GM12878 (cell line): ENCODE results near the gene DCAF8. TPM values are rescaled to one million over a fixed set of nuclear protein-coding genes. Genes with fewer than 3 reads are reported as not detected.

Source experiments
- ATAC-seq: fragments of 200-7000 bp; cut with Tn5 transposase; 3 replicates; pipeline ENCODE4 v1.9.1; 2020; ENCODE audit warnings: mild to moderate bottlenecking, moderate library complexity
- BruUV-seq: library from RNA; stranded (reverse); fragments of 400-500 nt; replicated peaks from 2 replicates; lab custom pipeline; 2021; lab: Mats Ljungman, UMichigan
- CTCF ChIA-PET: fragments of 300-600 bp; sonication (Branson Sonifier 250); formaldehyde crosslinking; extraction: SDS; loops from one replicate; lab custom pipeline; 2021; ENCODE audit warnings: inconsistent platforms; lab: Yijun Ruan, JAX
- POLR2A ChIA-PET: fragments of 350-600 bp; formaldehyde crosslinking; extraction: SDS; loops from one replicate; lab custom pipeline; 2021; ENCODE audit warnings: inconsistent platforms; lab: Charles Lee
- RAD21 ChIA-PET: fragments of 300-600 bp; sonication (Branson Sonifier 250); formaldehyde crosslinking; loops from one replicate; lab custom pipeline; 2023; ENCODE audit warnings: antibody characterized with exemption; ENCODE audit not compliant: unreplicated experiment; lab: Charles Lee
- SMC1A ChIA-PET: fragments of 300-600 bp; sonication (Branson Sonifier 250); formaldehyde crosslinking; loops from one replicate; lab custom pipeline; 2023; ENCODE audit not compliant: unreplicated experiment, uncharacterized antibody; lab: Charles Lee
- DNase-seq: peaks from one replicate; pipeline ENCODE4 v3.0.0-alpha.2; 2011; ENCODE audit warnings: low read depth, low spot score
- FAIRE-seq: peaks from 3 replicates; lab custom pipeline; 2011; peaks lifted over from hg19 to GRCh38; lab: Jason Lieb, UNC
- H2AFZ ChIP-seq: 2 replicates; pipeline ENCODE4 v1.6.0; 2011; ENCODE audit warnings: low read depth, low read length, control low read depth; ENCODE audit not compliant: control insufficient read depth
- H3K27ac ChIP-seq: 2 replicates; pipeline ENCODE4 v1.5.1; 2011; ENCODE audit warnings: control low read depth; ENCODE audit not compliant: control insufficient read depth, insufficient read depth
- H3K27me3 ChIP-seq, 2 experiments: replicated peaks in 1 of 2; 2 replicates each; pipeline versions ENCODE4 v1.6.0 to v1.6.1; 2011; ENCODE audit warnings: low read length in 1 of 2; ENCODE audit not compliant: control insufficient read depth in 2 of 2, insufficient read depth in 2 of 2
- H3K36me3 ChIP-seq, 2 experiments: 2 replicates each; pipeline ENCODE4 v1.5.1; 2011; ENCODE audit warnings: low read length in 1 of 2; ENCODE audit not compliant: control insufficient read depth in 2 of 2, insufficient read depth in 2 of 2
- H3K4me1 ChIP-seq: 2 replicates; pipeline ENCODE4 v1.6.1; 2011; ENCODE audit warnings: mild to moderate bottlenecking, low read length, moderate library complexity, mixed read lengths; ENCODE audit not compliant: control insufficient read depth, insufficient read depth
- H3K4me2 ChIP-seq: 2 replicates; pipeline ENCODE4 v1.6.0; 2011; ENCODE audit warnings: control low read depth; ENCODE audit not compliant: control insufficient read depth, insufficient read depth
- H3K4me3 ChIP-seq: fragments of 200-600 bp; sonication (generic); 2 replicates; pipeline ENCODE4 v1.5.1; 2016
- H3K79me2 ChIP-seq: 2 replicates; pipeline ENCODE4 v1.6.0; 2011; ENCODE audit warnings: low read length; ENCODE audit not compliant: control insufficient read depth, insufficient read depth
- H3K9ac ChIP-seq: 2 replicates; pipeline ENCODE4 v1.8.0; 2011; ENCODE audit warnings: low read length, control low read depth, mixed read lengths; ENCODE audit not compliant: control insufficient read depth, insufficient read depth
- H3K9me3 ChIP-seq: replicated peaks from 3 replicates; pipeline ENCODE4 v1.5.1; 2011; ENCODE audit warnings: mild to moderate bottlenecking, low read length; ENCODE audit not compliant: control insufficient read depth, insufficient read depth
- H4K20me1 ChIP-seq: 2 replicates; pipeline ENCODE4 v1.6.0; 2011; ENCODE audit not compliant: control insufficient read depth, insufficient read depth
- E2F4 ChIP-seq: IDR thresholded peaks from 2 replicates; pipeline ENCODE4 v1.6.1; 2012; ENCODE audit warnings: low read depth, low read length, improper control_type of control experiment
- EGR1 ChIP-seq, 2 experiments: IDR thresholded peaks; 1 replicate in 1 of 2; 2 replicates in 1 of 2; pipeline ENCODE4 v1.6.1; 2011 to 2012; ENCODE audit warnings: low read depth in 2 of 2, low read length in 2 of 2, borderline replicate concordance in 1 of 2, mild to moderate bottlenecking in 1 of 2, moderate library complexity in 1 of 2
- EZH2 ChIP-seq: IDR thresholded peaks from 2 replicates; pipeline ENCODE4 v1.6.1; 2012; ENCODE audit warnings: low read depth, mild to moderate bottlenecking, control low read depth, inconsistent platforms, low read length, borderline replicate concordance; ENCODE audit not compliant: control insufficient read depth
- PBX3 ChIP-seq: IDR thresholded peaks from 2 replicates; pipeline ENCODE4 v1.6.1; 2011; ENCODE audit warnings: mild to moderate bottlenecking, low read depth, low read length, moderate library complexity; ENCODE audit not compliant: insufficient replicate concordance
- SUZ12 ChIP-seq: fragments of 200-600 bp; sonication (generic); IDR thresholded peaks from one replicate; pipeline ENCODE4 v1.6.1; 2018; ENCODE audit warnings: antibody characterized with exemption, mild to moderate bottlenecking; ENCODE audit not compliant: unreplicated experiment
- YY1 ChIP-seq: IDR thresholded peaks from 2 replicates; pipeline ENCODE4 v1.6.1; 2011; ENCODE audit warnings: low read depth, mild to moderate bottlenecking, low read length
- WGBS: methylation state at CpG from one replicate; pipeline ENCODE4 v1.1.6; 2016; ENCODE audit warnings: low lambda C conversion rate; ENCODE audit not compliant: insufficient replicate concordance, insufficient coverage; ENCODE audit errors: missing lambda C conversion rate; 5-methylcytosine and 5-hydroxymethylcytosine counted together
- in situ Hi-C: fragments of 300-500 bp; cut with MboI; formaldehyde crosslinking; loops from 9 replicates; pipeline ENCODE4 v1.14.3; 2018; ENCODE audit warnings: mixed read lengths
- intact Hi-C: fragments of 100-400 bp; cut with micrococcal nuclease; formaldehyde crosslinking; loops from one replicate; pipeline ENCODE4 v1.14.2; 2022; ENCODE audit not compliant: unreplicated experiment
- polyA plus RNA-seq, 11 experiments: library from polyadenylated mRNA; depleted of rRNA in 4 of 11; unstranded in 6 of 11; stranded (reverse) in 5 of 11; fragments of >200 nt; fragmentation: Nextera tagmentation in 4 of 11; fragmentation: Illumina TruSeq in 1 of 11; extraction: Ambion mirVana in 4 of 11; extraction: Trizol in 1 of 11; gene quantifications; 1 replicate in 1 of 11; 2 replicates in 10 of 11; pipeline versions ENCODE4 v1.2.1 to v1.2.3, GENCODE V29; 2011 to 2016; ENCODE audit warnings: inconsistent platforms in 2 of 11, missing spikeins in 2 of 11, low read depth in 1 of 11
- total RNA-seq, 4 experiments: library from RNA; depleted of rRNA in 3 of 4; stranded (reverse); fragments of >200 nt in 3 of 4; fragmentation: Illumina TruSeq in 1 of 4; extraction: Trizol in 1 of 4; gene quantifications; 2 replicates each; pipeline versions ENCODE4 v1.2.1 to v1.2.3, GENCODE V29; 2013 to 2021

The DCAF8 gene
- total and polyA plus RNA-seq, 10 of the 15 experiments (the other 5 are each of a cell fraction or from before 2014, with no cell fraction given), result 10.4 to 152 (median 84.6) TPM

GRCh38 chr1:160189649-160190625 is 72.4 kb downstream of the DCAF8 start, which contains the start of gene CASQ1 (continued):
- no peak for TF ChIP-seq EZH2

- intact Hi-C loops, result no loop called here
- H3K4me1 ChIP-seq, result peaks cover 7% of the 10 kb centered on the region; the same call in 1 of the 2 replicates
- peaks cover 0 to 3% of the 10 kb centered on the region in 2 experiments; a peak in 1 of 4 replicates for H3K27me3 ChIP-seq
- no peak overlapping the region for H3K27ac ChIP-seq
- in situ Hi-C loops, result no loop called here
- no peak overlapping the region for H2AFZ ChIP-seq
- no peak for FAIRE-seq
- CTCF ChIA-PET, result interaction anchor here (0.7 to 8.7 kb wide), 5 partner anchors 16 to 104 kb away, joined by 3 to 273 read pairs (median 64); no protein-coding TSS in a partner anchor
- no peak overlapping the region for H3K9ac ChIP-seq
- no peak for DNase-seq
- 66% methylated on average over 7 of the region's 7 CpGs for WGBS
- no peak overlapping the region for H3K4me2 ChIP-seq
- no peaks in the 10 kb centered on the region for H4K20me1 ChIP-seq
- no peak overlapping the region for H3K4me3 ChIP-seq
- SMC1A ChIA-PET, result interaction anchor here (0.9 to 5.6 kb wide), 3 partner anchors 8 to 103 kb away, joined by 3 to 123 read pairs (median 7); no protein-coding TSS in a partner anchor
- no peaks in the 10 kb centered on the region for H3K79me2 ChIP-seq
- H3K9me3 ChIP-seq, result no peaks in the 10 kb centered on the region
- no TSS peak for BruUV-seq
- no peaks in the 10 kb centered on the region for H3K36me3 ChIP-seq
- no peak for ATAC-seq
- TF ChIP-seq YY1 (no peak), PBX3 (no peak), E2F4 (no peak), EGR1 (IDR thresholded peaks at IDR 0.05; ENCODE audit: borderline replicate concordance in 1 of 2, low read depth in 2 of 2, low read length in 2 of 2) (no peak), SUZ12 (no peak)
- RAD21 ChIA-PET, result interaction anchor here (3.5 to 5.4 kb wide), 2 partner anchors 16 to 65 kb away, joined by 10 to 128 read pairs; partner anchors contain the start of gene PEA15
- POLR2A ChIA-PET, result interaction anchor here (0.6 to 1.0 kb wide), 3 partner anchors 53 to 157 kb away, joined by 3 to 4 read pairs (median 4); no protein-coding TSS in a partner anchor
Measured at GRCh38 chr1:160188341-160188740, 74.0 kb downstream of the DCAF8 start.
